ENCODE measurements around the gene COMMD1. TPM values are rescaled to one million over a fixed set of nuclear protein-coding genes. Genes with fewer than 3 reads are reported as not detected.

The COMMD1 gene
- total RNA-seq, 2 experiments from 2014 or later, result 11.5 to 13.2 TPM

DNA sequence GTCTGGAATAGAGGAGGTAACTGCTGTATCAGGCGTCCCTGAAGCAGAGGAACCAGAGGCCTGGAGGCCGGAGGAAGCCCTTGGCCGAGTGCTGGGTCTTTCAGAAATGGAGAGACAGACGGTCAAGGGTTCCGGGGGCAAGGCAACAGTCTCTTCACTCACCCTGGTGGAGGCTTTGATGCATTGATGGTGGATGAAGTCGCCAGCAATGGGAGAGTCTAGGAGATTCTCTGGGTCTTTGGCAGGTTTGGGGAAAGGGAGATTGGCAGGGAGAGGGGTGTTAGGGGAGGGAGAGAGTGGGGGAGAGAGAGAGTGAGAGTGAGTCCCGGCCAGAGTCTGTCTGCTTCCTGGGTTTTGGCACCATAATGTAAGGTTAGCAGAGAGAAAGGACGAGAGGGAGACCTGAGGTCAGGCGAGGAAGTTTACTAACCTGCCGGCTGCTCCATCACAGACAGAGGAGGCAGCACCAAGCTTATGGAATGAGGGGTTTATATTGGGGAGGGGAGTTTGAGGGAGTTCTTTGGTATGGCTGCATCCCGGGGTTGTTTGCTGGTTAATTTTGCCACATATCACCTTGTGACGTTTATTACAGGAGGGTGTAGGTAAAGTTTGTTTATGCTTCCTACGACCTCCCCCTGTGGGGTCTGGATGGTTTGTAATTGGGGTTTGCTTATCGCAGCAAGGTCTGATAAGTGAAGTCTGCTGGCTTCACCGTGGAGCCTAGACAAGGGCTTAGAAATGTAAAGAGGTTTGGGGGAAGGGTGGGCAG, 19.6 kb downstream of the COMMD1 start:
- CTCF ChIA-PET, result no interaction called here
- Mint-ChIP-seq H3K27me3 (no peaks in the 10 kb centered on the region), H3K36me3 (ENCODE audit: low read depth) (peaks cover 11% of the 10 kb centered on the region)

DNA sequence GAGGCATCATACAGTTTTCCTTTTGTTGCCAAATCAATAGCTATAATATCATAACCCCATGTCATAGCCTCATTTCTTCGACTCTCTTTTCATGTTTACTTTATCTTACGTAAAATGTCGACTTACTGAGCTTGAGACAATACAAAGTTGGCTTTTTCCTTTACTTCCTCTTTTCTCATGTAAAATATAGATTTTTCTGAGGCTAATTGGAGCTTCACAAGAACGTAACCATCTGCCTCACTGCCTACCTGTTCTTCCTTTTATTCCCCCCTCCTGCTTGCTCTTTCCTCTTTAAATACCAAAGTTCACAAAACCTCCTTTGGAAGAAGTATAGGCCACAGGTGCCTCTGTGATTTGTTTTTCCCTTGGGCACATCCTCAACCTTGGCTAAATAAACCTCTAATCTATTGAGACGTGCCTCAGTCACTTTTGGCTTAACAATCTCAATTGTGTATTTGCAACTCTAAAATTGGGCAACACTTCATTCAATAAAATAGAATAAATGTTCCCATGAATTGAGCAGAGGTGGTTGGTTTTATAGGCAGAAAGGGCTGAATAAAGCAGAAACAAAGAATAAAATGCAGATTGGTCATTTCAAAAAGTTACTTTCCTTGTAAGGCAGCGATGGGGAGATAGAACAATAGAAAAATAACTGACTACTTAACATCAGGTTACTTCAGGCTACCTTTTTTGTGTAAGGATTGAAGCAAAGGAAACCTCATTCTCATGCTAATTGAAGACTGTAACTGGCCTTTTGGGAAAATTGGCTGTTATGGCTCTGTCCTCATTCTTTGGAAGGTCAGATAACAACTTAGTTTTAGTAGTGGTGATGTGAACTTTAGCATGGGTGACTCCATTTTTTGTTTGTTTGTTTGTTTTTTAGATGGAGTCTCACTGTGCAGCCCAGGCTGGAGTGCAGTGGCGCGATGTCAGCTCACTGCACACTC, 21.3 kb downstream of the COMMD1 start:
- CTCF ChIA-PET, result no interaction called here
- intact Hi-C loops (cut with DNase I, micrococcal nuclease), result no loop called here
- TF ChIP-seq, protein P1, sequence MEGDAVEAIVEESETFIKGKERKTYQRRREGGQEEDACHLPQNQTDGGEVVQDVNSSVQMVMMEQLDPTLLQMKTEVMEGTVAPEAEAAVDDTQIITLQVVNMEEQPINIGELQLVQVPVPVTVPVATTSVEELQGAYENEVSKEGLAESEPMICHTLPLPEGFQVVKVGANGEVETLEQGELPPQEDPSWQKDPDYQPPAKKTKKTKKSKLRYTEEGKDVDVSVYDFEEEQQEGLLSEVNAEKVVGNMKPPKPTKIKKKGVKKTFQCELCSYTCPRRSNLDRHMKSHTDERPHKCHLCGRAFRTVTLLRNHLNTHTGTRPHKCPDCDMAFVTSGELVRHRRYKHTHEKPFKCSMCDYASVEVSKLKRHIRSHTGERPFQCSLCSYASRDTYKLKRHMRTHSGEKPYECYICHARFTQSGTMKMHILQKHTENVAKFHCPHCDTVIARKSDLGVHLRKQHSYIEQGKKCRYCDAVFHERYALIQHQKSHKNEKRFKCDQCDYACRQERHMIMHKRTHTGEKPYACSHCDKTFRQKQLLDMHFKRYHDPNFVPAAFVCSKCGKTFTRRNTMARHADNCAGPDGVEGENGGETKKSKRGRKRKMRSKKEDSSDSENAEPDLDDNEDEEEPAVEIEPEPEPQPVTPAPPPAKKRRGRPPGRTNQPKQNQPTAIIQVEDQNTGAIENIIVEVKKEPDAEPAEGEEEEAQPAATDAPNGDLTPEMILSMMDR (IDR thresholded peaks at IDR 0.05), result no peak
- H3K36me3 ChIP-seq (ENCODE audit: insufficient read depth, low read length), result no peaks in the 10 kb centered on the region
- Mint-ChIP-seq H3K9me3 (no peaks in the 10 kb centered on the region), H3K27me3 (no peaks in the 10 kb centered on the region), H3K4me1 (ENCODE audit: low read depth) (no peaks in the 10 kb centered on the region), H3K27ac (no peak overlapping the region), H3K4me3 (no peak overlapping the region), H3K36me3 (ENCODE audit: low read depth) (peaks cover 11% of the 10 kb centered on the region)
- no peaks in the 10 kb centered on the region for H3K4me1 ChIP-seq (ENCODE audit: insufficient read depth, low read length)
- H3K4me3 ChIP-seq (ENCODE audit: low read length), result no peak overlapping the region
- H3K27ac ChIP-seq (ENCODE audit: low read depth in 1 of 2, low read length in 2 of 2), result no peak overlapping the region
- H3K9me3 ChIP-seq (ENCODE audit: control insufficient read depth in 1 of 2, insufficient read depth in 1 of 2, low read length in 2 of 2), result no peaks in the 10 kb centered on the region
- no peaks in the 10 kb centered on the region for H3K27me3 ChIP-seq (ENCODE audit: control insufficient read depth in 1 of 2, insufficient read depth in 2 of 2, low read length in 2 of 2)
- DNase-seq (no peak), ATAC-seq (ENCODE audit: poor library complexity) (no peak)
- POLR2A ChIA-PET, result no interaction called here

More for the DNA sequence above, 19.6 kb downstream of the COMMD1 start:
- intact Hi-C loops (cut with DNase I, micrococcal nuclease), result no loop called here
- H3K4me1 Mint-ChIP-seq (ENCODE audit: low read depth), result no peaks in the 10 kb centered on the region
- Histone ChIP-seq H3K4me3 (ENCODE audit: low read length) (no peak overlapping the region), H3K4me1 (ENCODE audit: insufficient read depth, low read length) (no peaks in the 10 kb centered on the region), H3K9me3 (ENCODE audit: control insufficient read depth in 1 of 2, insufficient read depth in 1 of 2, low read length in 2 of 2) (no peaks in the 10 kb centered on the region), H3K27me3 (ENCODE audit: control insufficient read depth in 1 of 2, insufficient read depth in 2 of 2, low read length in 2 of 2) (no peaks in the 10 kb centered on the region), H3K36me3 (ENCODE audit: insufficient read depth, low read length) (no peaks in the 10 kb centered on the region), H3K27ac (ENCODE audit: low read depth in 1 of 2, low read length in 2 of 2) (no peak overlapping the region)
- H3K27ac Mint-ChIP-seq, result no peak overlapping the region
- POLR2A ChIA-PET, result no interaction called here
- ATAC-seq (ENCODE audit: poor library complexity), result no peak
- TF ChIP-seq, protein P1 (IDR thresholded peaks at IDR 0.05), result no peak
- no peak for DNase-seq
- H3K4me3 Mint-ChIP-seq, result no peak overlapping the region
- H3K9me3 Mint-ChIP-seq, result no peaks in the 10 kb centered on the region

DNA sequence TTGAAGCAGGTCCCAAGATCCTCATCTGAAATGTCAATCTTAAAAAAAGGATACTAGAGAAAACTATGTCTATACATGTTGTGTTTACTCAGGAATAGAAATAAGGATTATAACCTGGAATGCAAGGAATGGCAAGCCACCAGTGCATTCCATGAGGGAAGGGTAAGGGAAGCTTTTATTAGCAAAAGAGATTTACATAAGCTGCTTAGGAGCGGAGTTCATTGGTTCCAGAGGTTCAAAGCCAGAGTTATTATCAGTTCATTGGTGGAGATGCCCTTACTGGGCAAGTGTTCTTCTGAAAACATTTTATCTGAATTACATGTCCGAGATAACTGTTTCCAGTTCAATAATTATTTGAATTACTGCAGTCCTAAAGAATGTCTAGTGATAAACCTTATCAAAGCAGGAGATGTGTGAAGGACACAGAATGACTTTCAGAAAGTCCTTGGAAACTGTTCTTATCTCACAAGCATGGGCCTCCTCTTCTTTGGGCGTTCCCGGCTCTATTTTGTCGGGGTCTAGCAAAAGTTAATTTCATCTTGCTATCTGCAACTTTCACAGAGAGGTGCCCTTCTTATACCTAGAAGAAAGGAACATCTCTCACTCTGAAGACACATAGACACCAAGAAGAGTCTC, 23.5 kb downstream of the COMMD1 start:
- Histone ChIP-seq H3K9me3 (ENCODE audit: control insufficient read depth in 1 of 2, insufficient read depth in 1 of 2, low read length in 2 of 2) (no peaks in the 10 kb centered on the region), H3K27ac (ENCODE audit: low read depth in 1 of 2, low read length in 2 of 2) (no peak overlapping the region), H3K27me3 (ENCODE audit: control insufficient read depth in 1 of 2, insufficient read depth in 2 of 2, low read length in 2 of 2) (no peaks in the 10 kb centered on the region), H3K4me1 (ENCODE audit: insufficient read depth, low read length) (no peaks in the 10 kb centered on the region), H3K4me3 (ENCODE audit: low read length) (no peak overlapping the region), H3K36me3 (ENCODE audit: insufficient read depth, low read length) (no peaks in the 10 kb centered on the region)
- no peak overlapping the region for H3K4me3 Mint-ChIP-seq
- DNase-seq (no peak), ATAC-seq (ENCODE audit: poor library complexity) (no peak)
- H3K9me3 Mint-ChIP-seq, result no peaks in the 10 kb centered on the region
- H3K27me3 Mint-ChIP-seq, result no peaks in the 10 kb centered on the region
- peaks cover 12% of the 10 kb centered on the region for H3K36me3 Mint-ChIP-seq (ENCODE audit: low read depth)
- no peaks in the 10 kb centered on the region for H3K4me1 Mint-ChIP-seq (ENCODE audit: low read depth)
- TF ChIP-seq, protein P1 (IDR thresholded peaks at IDR 0.05), result no peak
- ChIA-PET POLR2A (no interaction called here), CTCF (no interaction called here)
- H3K27ac Mint-ChIP-seq, result no peak overlapping the region
- intact Hi-C loops (cut with DNase I, micrococcal nuclease), result no loop called here
